ENCODE results near the gene AHNAK2.

DNA sequence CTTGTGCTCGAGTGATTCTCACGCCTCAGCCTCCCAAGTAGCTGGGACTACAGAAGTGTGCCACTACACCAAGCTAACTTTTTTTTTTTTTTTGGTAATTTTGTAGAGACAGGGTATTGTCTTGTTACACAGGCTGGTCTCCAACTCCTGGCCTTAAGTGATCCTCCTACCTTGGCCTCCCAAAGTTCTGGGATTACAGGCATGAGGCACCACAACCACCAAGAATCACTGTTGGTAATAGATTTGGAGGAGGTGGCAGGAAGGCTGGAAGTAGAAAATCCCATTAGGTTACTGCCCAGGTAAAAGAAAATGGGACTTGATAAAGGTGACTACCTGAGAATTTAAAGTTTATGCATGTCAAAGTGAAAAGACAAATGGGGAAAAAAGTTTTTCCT lies 44.1 kb upstream of the AHNAK2 start:
- no peak for TF ChIP-seq GATA2 (IDR thresholded peaks at IDR 0.05; ENCODE audit: low read depth, low read length)
- TF ChIP-seq GATA3 (IDR thresholded peaks at IDR 0.05; ENCODE audit: low read depth, low read length) = no peak
